Activated CD8-positive, alpha-beta T cell treated with anti-CD3 and anti-CD28 coated beads for 36 hours (primary cell): Measurements from ENCODE around the gene CACNA1S. TPM values are rescaled to one million over a fixed set of nuclear protein-coding genes. Genes with fewer than 3 reads are reported as not detected.

Experiments
- ATAC-seq: fragments of 200-7000 bp; cut with Tn5 transposase; one replicate; pipeline ENCODE4 v1.10.0; 2021; ENCODE audit warnings: mild to moderate bottlenecking, moderate library complexity
- CTCF ChIA-PET: fragments of 350-600 bp; sonication (Branson Sonifier 250); formaldehyde crosslinking; loops from one replicate; lab custom pipeline; 2021; ENCODE audit warnings: antibody characterized with exemption; lab: Charles Lee
- POLR2A ChIA-PET: fragments of 350-600 bp; sonication (Branson Sonifier 250); formaldehyde crosslinking; loops from one replicate; lab custom pipeline; 2021; ENCODE audit warnings: antibody characterized with exemption; lab: Charles Lee
- DNase-seq: peaks from one replicate; pipeline ENCODE4 v3.0.0-alpha.2; 2020
- H3K27ac Mint-ChIP-seq: one replicate; pipeline ENCODE4 v1.8.0; 2021; ENCODE audit warnings: mild to moderate bottlenecking, mixed read lengths
- H3K27me3 Mint-ChIP-seq: one replicate; pipeline ENCODE4 v1.8.0; 2021; ENCODE audit warnings: mixed read lengths
- H3K36me3 Mint-ChIP-seq: one replicate; pipeline ENCODE4 v1.8.0; 2021; ENCODE audit warnings: low read depth, mixed read lengths
- H3K4me1 Mint-ChIP-seq: one replicate; pipeline ENCODE4 v1.8.0; 2021; ENCODE audit warnings: low read depth, mixed read lengths
- H3K4me3 Mint-ChIP-seq: one replicate; pipeline ENCODE4 v1.8.0; 2021; ENCODE audit warnings: mild to moderate bottlenecking, moderate library complexity, mixed read lengths
- H3K9me3 Mint-ChIP-seq: one replicate; pipeline ENCODE4 v1.8.0; 2021; ENCODE audit warnings: mixed read lengths
- CTCF ChIP-seq: fragments of 200-600 bp; IDR thresholded peaks from one replicate; pipeline ENCODE4 v1.8.0; 2022; ENCODE audit warnings: antibody characterized with exemption, mild to moderate bottlenecking
- intact Hi-C: fragments of 100-400 bp; cut with micrococcal nuclease; formaldehyde crosslinking; loops from one replicate; pipeline ENCODE4 v1.10.0; 2022
- total RNA-seq, 2 experiments: library from RNA; stranded (reverse); gene quantifications; one replicate each; pipeline ENCODE4 v1.2.3, GENCODE V29; 2021

CACNA1S gene
- total RNA-seq, 2 experiments from 2014 or later, result not detected

DNA sequence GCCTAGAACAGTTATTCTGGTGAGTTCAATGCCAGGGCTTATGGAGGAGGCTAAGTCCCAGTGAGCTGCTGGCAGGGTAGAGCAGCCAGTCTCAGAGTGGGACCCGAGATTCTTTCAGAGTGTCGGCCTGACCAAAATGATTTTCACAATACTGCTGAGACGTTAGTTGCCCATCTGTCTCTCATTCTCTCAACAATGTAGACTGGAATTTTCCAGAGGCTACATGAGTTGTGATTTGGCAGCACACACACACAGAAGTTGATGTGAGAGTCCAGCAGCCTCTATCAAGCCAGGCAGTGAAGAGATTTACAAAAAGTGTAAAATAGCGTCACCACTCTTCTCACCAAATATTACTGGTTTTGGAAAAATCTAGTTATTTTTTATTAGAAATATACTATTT lies 21.7 kb downstream of the CACNA1S start:
- no peak overlapping the region for H3K4me3 Mint-ChIP-seq
- no peak for TF ChIP-seq CTCF
- CTCF ChIA-PET, result interaction anchor here (0.7 to 1.6 kb wide), 3 partner anchors 11 to 48 kb away, joined by 3 to 4 read pairs (median 4); no protein-coding TSS in a partner anchor
- intact Hi-C loops, result no loop called here
- POLR2A ChIA-PET, result no interaction called here
- no peaks in the 10 kb centered on the region for H3K36me3 Mint-ChIP-seq
- ATAC-seq (no peak), DNase-seq (no peak)
- peaks cover 7% of the 10 kb centered on the region for H3K27me3 Mint-ChIP-seq
- no peaks in the 10 kb centered on the region for H3K4me1 Mint-ChIP-seq
- H3K9me3 Mint-ChIP-seq, result no peaks in the 10 kb centered on the region
- H3K27ac Mint-ChIP-seq, result no peak overlapping the region

- ChIA-PET POLR2A (no interaction called here), CTCF (no interaction called here)
- no peak for ATAC-seq
- no peak overlapping the region for H3K4me3 Mint-ChIP-seq
- H3K36me3 Mint-ChIP-seq, result no peaks in the 10 kb centered on the region
- no peaks in the 10 kb centered on the region for H3K4me1 Mint-ChIP-seq
- H3K27ac Mint-ChIP-seq, result no peak overlapping the region
- no peak for TF ChIP-seq CTCF
- DNase-seq, result no peak
- no peaks in the 10 kb centered on the region for H3K9me3 Mint-ChIP-seq
- peaks cover 7% of the 10 kb centered on the region for H3K27me3 Mint-ChIP-seq
- intact Hi-C loops, result no loop called here
Observed at GRCh38 chr1:201089596-201089995, 22.6 kb downstream of the CACNA1S start.

DNA sequence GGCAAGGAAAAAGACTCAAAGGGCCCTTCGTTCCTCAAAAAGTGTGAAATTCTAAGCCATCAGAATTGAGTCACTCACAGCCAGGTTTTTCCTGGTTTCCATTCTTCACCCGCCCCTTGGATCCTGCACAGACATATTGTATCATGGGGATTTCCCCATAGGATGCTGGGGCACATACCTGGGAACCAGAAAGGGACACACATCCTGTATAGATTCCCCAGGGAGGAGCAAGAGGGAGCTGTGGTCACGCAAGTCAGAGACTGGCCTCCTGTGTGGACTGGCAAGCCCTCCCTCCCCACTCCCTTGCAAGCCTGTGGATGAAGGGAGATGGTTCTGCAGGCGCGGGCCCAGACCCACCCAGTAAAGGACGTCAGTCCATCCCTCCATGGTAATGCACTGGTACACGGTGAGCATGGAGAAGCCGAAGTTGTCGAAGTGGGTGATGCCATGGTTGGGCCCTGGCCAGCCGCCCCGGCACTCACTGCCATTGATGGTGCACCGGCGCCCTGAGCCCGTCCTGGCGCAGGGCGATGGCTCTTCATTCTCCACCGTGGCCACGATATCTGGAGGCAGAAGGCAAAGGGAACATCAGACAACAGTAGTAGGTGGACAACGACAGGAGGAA lies 23.2 kb downstream of the CACNA1S start:
- ChIA-PET CTCF (no interaction called here), POLR2A (no interaction called here)
- Mint-ChIP-seq H3K4me1 (no peaks in the 10 kb centered on the region), H3K36me3 (no peaks in the 10 kb centered on the region), H3K27ac (no peak overlapping the region), H3K4me3 (no peak overlapping the region), H3K9me3 (no peaks in the 10 kb centered on the region), H3K27me3 (peaks cover 7% of the 10 kb centered on the region)
- ATAC-seq (no peak), DNase-seq (no peak)
- no peak for TF ChIP-seq CTCF
- intact Hi-C loops, result no loop called here

DNA sequence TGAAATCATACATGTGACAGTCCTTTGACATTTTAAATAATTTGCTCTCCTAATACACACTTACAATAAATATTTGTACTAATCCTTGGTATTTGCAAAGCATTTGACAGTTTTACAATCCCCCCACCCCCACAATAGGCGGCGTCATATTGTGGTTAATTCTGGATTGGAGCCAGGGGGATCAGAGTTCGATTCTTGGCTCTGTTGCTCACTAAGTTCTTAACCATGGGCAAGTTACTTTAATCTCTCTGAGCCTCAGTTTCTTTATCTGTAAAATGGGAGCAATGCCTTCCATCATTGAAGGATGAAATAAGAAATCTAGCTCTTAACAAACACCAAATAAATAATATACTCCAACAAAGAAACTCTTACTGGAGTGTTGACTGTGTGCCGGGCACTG lies 23.8 kb downstream of the CACNA1S start:
- CTCF ChIA-PET, result no interaction called here
- no peaks in the 10 kb centered on the region for H3K36me3 Mint-ChIP-seq
- H3K4me3 Mint-ChIP-seq, result no peak overlapping the region
- no peak overlapping the region for H3K27ac Mint-ChIP-seq
- no peaks in the 10 kb centered on the region for H3K9me3 Mint-ChIP-seq
- POLR2A ChIA-PET, result interaction anchor here (0.6 kb wide), 1 partner anchor 41 kb away, joined by 3 read pairs; no protein-coding TSS in a partner anchor
- no peak for TF ChIP-seq CTCF
- peaks cover 7% of the 10 kb centered on the region for H3K27me3 Mint-ChIP-seq
- no peaks in the 10 kb centered on the region for H3K4me1 Mint-ChIP-seq
- DNase-seq (no peak), ATAC-seq (no peak)
- intact Hi-C loops, result no loop called here

- H3K4me3 Mint-ChIP-seq, result no peak overlapping the region
- peak; percentile 60 for TF ChIP-seq CTCF
- no peak overlapping the region for H3K27ac Mint-ChIP-seq
- no peaks in the 10 kb centered on the region for H3K36me3 Mint-ChIP-seq
- peaks cover 7% of the 10 kb centered on the region for H3K27me3 Mint-ChIP-seq
- intact Hi-C loops, result no loop called here
- no peaks in the 10 kb centered on the region for H3K9me3 Mint-ChIP-seq
- POLR2A ChIA-PET, result no interaction called here
- peak; percentile 90 for ATAC-seq
- no peaks in the 10 kb centered on the region for H3K4me1 Mint-ChIP-seq
- DNase-seq, result peak; percentile 68
- CTCF ChIA-PET, result interaction anchor here (0.6 to 5.3 kb wide), 8 partner anchors 9 to 132 kb away, joined by 3 to 46 read pairs (median 3); no protein-coding TSS in a partner anchor
Observed at GRCh38 chr1:201085902-201086735, 26.1 kb downstream of the CACNA1S start.
